ENCODE data around the gene CCL19.

- TF ChIP-seq EZH2 (IDR thresholded peaks at IDR 0.05) = no peak
- no peak for TF ChIP-seq POLR2A (IDR thresholded peaks at IDR 0.05; ENCODE audit: borderline replicate concordance, extremely low read depth, insufficient read depth, insufficient read length)
- TF ChIP-seq RAD21 (IDR thresholded peaks at IDR 0.05; ENCODE audit: low read depth) = no peak
- no peak for TF ChIP-seq CTCF (IDR thresholded peaks at IDR 0.05 in 2 of 3, conservative IDR thresholded peaks at IDR 0.05 in 1 of 3; ENCODE audit: borderline replicate concordance in 1 of 3, insufficient read depth in 1 of 3, low read depth in 2 of 3, low read length in 2 of 3)
- no peak for TF ChIP-seq SP1 (IDR thresholded peaks at IDR 0.05; ENCODE audit: low read depth)
- TF ChIP-seq JUND (IDR thresholded peaks at IDR 0.05) = no peak
- no peak for TF ChIP-seq EZH2phosphoT487 (IDR thresholded peaks at IDR 0.05; ENCODE audit: borderline replicate concordance)
- no peak for TF ChIP-seq ELF1 (IDR thresholded peaks at IDR 0.05; ENCODE audit: borderline replicate concordance, low read depth)
- TF ChIP-seq ZNF274 (IDR thresholded peaks at IDR 0.05; ENCODE audit: low read depth, low read length) = no peak
- TF ChIP-seq MAX (IDR thresholded peaks at IDR 0.05) = no peak
- TF ChIP-seq REST (IDR thresholded peaks at IDR 0.05; ENCODE audit: low read depth) = no peak
Observed at GRCh38 chr9:34710023-34710422, 18.9 kb upstream of the CCL19 start, which contains the start of gene CCL21.

Data from HCT116 (cell line).